Activated gamma-delta T cell (primary cell): ENCODE results near the gene ZBED5.

Experiments
- DNase-seq: peaks from one replicate; lab custom pipeline; 2025; lab: John Stamatoyannopoulos, UW

ZBED5 gene

GRCh38 chr11:10878408-10879214 lies 20.8 kb upstream of the ZBED5 start:
- DNase-seq, result no peak

DNA sequence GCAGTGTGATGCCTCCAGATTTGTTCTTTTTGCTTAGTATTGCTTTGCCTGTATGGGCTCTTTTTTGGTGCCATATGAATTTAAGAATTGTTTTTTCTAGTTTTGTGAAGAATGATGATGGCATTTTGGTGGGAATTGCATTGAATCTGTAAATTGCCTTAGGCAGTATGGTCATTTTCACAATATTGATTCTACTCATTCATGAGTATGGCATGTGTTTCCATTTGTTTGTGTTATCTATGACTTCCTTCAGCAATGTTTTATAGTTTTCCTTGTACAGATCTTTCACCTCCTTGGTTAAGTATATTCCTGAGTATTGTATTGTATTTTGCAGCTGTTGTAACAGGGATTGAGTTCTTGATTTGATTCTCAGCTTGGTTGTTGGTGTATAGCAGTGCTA lies 18.3 kb upstream of the ZBED5 start:
- no peak for DNase-seq

DNA sequence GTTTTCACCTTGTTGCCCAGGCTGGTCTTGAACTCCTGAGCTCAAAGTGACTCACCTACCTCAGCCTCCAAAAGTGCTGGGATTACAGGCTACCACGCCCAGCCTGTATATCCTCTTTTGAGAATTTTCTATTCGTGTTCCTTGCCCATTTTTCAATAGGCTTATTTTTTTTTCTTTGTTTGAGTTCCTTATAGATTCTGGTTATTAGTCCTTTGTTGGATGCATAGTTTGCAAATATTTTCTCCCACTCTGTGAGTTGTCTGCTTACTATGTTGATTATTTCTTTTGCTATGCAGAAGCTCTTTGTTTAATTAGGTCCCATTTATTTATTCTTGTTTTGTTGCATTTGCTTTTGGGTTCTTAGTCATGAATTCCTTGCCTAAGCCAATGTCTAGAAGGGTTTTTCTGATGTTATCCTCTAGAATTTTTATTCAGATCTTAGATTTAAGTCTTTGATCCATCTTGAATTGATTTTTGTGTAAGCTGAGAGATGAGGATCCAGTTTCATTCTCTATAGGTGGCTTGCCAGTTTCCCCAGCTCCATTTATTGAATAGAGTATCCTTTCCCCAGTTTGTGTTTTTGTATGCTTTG lies 17.7 kb upstream of the ZBED5 start:
- DNase-seq, result no peak

- no peak for DNase-seq
Measured at GRCh38 chr11:10872097-10872496, 14.2 kb upstream of the ZBED5 start.

DNA sequence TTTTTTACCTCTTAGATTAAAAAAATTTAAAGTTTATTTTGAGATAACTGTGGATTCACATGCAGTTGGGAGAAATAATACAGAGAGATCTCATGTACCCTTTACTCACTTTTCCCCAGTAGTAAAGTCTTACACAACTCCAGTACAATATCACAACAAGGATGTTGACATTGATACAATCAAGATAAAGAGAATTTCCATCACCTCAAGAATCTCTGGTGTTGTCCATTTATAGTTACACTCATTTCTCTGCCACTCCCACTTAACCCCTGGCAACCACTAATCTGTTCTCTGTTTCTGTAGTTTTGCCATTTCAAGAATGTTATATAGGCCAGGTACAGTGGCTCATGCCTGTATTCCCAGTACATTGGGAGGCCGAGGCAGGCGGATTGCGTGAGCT lies 10.5 kb upstream of the ZBED5 start:
- no peak for DNase-seq

DNA sequence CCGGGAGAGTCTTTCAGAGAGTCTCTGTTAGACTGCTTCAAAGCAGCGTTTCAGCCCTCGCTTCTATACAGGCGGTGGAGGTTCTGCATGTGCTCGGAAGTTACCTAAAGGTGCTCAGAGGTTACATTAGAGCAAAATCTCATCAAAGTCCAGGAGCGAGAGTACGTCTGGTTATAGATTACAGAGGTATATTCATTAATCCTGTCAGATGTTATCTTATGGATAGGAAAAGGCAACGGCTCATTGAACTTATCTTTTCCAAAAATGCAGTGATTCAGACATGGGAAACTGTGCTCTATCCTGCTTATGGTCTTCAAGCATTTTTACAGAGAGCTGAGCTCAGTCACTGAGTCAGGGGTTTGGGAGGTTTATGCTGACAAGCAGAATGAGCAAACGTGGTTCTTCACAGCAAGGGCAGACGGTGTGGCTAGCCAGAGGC lies 9.1 kb upstream of the ZBED5 start:
- no peak for DNase-seq

- DNase-seq, result no peak
Measured at GRCh38 chr11:10865837-10866270, 8.0 kb upstream of the ZBED5 start.

DNA sequence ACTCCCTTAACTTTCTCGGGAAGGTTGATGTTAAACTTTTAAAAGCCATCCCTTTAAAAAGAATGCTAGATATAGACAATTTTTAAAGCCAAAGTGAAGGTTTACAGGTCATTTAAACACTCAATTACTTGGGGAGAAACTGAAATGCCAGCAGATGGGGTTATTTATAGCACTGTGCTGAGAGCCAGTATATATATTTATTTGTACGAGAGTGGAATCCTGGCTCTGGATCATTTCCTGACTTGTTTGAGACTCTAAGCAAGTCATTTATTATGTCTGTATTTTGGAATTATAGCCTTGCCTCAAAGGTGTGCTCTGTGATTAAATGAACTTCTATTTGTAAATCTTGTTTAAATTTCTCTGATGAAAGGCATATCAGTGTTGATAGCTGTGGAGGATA lies 6.8 kb upstream of the ZBED5 start:
- no peak for DNase-seq

- DNase-seq, result no peak
Measured at GRCh38 chr11:10862446-10862845, 4.6 kb upstream of the ZBED5 start.

GRCh38 chr11:10861799-10862198 lies 3.9 kb upstream of the ZBED5 start:
- no peak for DNase-seq

DNA sequence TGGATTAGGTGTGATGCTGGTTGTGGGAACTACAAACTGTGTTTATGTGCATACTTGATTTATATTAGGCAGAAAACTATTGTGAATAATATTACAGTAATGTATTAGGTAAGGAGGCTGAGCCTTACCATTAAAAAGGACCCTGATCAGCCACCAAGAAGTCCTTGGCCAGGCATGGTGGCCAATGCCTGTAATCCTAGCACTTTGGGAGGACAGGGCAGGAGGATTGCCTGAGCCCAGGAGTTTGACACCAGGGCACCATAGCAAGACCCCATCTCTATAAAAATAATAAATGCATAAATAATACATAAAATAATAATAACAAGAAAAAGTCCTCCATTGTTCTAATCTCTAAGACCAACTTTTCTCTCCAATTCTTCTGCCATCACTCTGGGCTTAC lies 3.2 kb upstream of the ZBED5 start:
- DNase-seq, result no peak

DNA sequence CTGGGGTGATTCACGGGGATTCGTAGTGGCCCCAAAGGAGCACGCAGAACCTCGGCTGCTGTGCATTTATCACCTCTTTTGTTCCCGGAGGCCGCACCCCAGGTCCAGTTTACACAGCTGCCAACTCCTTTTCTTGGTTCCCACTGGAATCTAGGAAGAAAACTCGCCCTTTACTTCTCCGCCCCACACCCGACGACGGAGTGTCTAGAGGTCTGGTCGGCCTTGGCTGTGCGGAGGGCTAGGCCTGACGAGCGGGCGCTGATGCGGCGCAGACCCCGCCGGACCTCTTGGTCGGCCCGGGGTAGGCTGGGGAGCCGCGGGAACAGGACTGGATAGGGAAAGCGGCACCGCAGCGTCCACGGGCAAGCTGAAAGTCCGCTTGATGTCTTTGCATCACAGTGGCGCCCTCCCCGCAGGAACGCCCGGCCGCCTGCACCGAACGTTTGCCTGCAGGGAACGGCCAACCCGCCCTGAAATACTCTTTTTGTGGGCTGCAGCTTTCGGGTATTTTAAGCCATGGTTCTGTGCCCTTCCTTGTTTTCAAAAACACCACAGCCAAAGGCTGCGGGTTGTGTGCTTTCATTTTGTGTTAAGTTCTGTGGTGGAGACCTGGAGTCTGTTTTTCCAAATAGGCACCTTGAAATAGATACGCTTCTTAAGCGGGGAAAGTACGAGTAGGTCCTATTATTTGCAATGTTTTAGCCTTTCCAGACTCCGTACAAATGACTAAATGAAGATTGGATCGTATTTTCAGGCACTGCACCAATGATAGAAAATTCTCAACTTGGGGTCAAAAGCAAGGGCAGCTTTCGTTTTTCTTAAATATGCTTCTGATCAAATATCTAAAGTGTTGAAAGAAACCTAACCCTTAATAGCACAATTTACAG lies 829 bp upstream of the ZBED5 start:
- DNase-seq, result peak; percentile 17

DNA sequence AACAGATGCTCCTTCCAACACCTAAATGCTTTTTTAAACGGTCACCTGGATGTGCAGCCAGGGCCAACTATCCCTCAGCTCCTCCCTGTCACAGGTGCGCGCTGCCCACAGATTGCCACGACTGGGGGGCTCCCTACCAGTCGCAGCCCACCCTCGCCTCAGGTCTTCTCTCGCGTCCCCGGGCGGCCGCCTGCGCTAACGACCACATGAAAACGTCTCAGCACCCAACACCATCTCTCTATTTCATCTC lies 469 bp downstream of the ZBED5 start:
- no peak for DNase-seq

DNA sequence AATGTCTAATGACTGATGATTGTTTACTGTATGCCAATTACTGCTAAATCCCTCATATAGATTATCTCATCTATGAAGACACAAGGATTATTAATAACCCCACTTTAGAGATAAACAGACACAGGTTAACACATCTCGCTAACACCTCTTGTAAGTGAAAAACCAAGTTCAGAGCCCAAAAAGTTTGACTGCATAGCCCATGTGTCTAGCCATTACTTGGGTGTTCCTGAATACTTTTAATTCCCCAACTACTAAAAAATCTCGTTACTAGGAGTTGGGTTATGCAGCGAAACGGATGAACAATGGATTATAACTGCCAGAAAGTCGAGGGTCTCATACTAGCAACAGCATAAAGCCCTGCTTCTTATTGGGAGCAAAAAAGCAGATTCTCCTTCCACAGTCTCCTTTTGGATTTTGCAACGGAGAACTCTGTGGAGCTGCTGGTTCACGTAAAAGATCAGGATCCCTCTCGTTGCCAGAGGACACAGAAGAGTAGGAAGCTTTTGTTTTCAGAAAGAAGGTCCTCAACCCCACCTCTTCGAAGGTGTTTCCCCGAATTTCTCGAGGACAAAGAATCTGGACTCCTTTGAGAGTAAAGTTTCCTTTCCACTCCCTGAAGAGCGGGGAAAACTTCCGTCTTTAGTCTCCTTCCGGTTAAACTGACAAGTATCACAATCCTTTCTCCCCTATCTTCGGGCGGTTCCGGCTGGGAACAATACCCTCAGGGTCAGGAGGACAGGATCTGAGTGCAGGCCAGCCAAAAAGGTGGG lies 979 bp downstream of the ZBED5 start:
- no peak for DNase-seq

DNA sequence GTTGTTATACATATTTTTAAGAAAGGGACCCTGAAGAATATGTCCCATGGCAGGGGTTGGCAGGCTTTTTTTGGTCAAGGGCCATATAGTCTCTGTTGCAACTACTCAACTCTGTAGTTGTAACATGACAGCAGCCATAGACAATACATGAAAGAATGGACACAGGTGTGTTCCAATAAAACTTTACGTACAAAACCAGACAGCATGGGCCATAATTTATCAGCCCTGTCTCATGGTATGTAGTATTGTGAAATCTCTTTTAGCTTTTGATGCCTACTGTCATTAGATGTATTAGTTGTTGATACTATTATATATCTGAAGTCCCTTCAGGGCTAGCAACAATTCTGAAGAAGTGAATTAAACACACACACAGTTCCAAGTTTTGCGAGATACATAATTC lies 2.6 kb downstream of the ZBED5 start:
- no peak for DNase-seq

- no peak for DNase-seq
Measured at GRCh38 chr11:10847960-10848860, 9.6 kb downstream of the ZBED5 start.

DNA sequence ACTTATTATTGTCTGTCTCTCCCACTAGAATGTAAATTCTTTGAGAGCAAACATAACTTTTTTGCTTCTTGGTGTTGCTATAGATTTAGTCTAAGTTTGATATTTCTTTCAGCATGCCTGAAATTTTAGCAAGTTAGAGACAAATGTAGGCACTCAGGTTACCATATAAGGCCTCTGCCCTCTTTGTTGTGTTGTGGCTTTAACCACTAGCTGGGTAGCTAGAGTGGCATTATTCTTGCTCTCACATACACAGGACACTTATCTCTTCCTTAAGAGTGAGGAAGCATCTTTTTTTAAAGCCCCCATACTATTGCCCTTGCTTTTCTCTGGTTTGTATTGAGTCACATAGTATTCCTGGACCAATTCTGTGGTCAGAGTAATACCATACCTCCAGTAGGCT lies 11.2 kb downstream of the ZBED5 start:
- DNase-seq, result no peak

GRCh38 chr11:10845589-10845988 lies 12.3 kb downstream of the ZBED5 start:
- DNase-seq, result no peak

- DNase-seq, result no peak
Measured at GRCh38 chr11:10844796-10845195, 13.1 kb downstream of the ZBED5 start.

DNA sequence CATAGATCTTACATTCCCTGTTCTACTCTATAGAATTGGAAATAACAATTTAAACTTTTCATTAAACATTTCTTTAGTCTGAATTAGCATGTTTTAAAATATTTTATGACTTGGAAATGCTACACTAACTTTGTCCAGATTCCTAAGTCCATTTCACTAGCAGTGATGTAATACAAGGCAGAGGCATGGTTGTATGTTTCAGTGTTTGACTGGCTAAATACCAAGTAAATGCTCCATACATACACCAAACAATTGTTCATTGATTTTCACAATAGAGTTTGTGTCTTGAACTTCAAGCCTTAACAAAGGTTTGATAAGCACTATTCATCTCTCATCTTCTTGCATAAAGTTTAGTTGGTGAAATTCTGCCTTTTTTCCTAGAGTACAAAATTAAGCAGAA lies 13.5 kb downstream of the ZBED5 start:
- no peak for DNase-seq

DNA sequence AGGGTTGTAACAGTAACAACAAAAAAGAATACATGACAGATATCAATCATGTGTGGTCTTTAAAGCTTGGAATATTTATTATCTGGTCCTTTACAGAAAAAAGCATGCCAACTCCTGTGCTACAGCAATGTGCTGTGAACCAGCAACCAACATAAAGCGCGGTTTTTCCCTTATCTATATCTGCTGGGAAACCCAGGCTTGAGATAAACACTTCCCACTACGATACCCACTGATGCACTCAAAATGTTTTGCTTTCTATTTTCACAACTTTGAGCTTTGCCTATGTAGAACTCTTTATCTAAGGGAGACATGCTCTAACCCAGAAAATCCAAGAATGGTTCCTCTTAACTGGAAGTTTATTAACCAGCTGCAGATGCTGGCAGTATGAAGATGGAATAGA lies 19.0 kb downstream of the ZBED5 start:
- no peak for DNase-seq
